Inflammatory macrophage treated with lipopolysaccharide for 4 hours (primary cell): ENCODE data around the gene WDR17.

Experiments
- DNase-seq: peaks from one replicate; pipeline ENCODE4 v3.0.0-alpha.2; 2020

The WDR17 gene

GRCh38 chr4:176065435-176066291 lies at the start of gene WDR17:
WDR17 (plus strand) TSS chr4:176065841; CDS start chr4:176111581, 45,740 bp downstream.
- DNase-seq: peak; percentile 77

DNA sequence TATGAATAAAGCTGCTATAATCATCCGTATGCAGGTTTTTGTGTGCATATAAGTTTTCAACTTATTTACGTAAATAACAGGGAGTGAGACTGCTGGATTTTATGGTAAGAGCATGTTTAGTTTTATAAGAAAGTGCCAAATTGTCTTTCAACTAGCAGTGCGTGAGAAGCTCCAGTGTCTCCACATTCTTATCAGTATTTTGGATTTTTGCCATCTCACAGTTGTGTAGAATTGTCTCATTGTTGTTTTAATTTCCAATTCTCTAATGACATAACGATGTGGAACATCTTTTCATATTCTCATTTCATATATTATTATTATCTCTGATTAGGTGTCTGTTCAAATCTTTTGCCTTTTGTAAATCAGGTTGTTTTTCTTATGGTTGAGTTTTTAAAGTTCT lies 49.0 kb upstream of the WDR17 start:
- DNase-seq: no peak

DNA sequence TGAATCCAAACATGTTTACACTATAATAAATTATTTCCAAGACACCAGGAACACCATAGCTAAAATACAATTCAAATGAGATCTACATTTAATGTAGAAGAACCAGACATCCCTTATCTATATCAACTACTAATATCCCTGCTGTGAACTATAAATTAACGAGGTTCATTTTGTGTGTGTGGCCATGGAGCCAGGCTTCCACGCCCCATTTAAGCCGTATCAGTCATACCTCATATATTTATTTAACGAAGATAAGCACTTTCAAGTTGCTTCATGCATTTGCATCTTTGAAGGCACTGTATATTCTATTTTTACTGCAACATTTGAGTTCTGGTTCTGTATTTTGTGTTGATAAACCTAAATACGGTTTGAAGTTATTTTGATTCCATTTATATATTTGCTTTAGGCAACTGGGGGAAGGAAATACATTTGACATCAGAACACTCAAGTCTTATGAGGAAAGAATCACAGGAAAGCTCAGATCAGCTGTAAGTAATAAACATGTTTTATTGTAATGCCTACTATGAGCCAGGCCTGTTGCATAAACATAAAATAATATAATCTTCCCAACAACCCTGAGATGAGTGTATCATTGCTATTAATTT lies 45.1 kb upstream of the WDR17 start:
- DNase-seq: no peak

DNA sequence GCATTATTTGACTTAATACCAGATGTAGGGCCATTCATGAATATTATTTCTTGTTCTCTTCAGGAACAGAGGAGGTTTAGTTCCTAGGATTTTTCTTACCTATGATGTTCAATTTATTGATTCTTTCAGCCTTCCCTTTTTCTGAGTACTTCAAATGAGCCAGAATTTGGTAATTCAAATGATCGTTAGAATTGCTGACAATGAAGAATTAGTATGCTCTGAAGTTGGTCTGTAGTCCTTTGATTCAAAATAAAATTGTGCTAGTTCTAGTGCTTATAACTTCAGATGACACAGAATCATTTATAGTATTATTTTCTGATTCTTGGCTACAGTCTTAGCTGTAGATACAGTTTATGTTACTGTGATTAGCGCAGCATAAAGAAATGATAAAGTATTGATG lies 35.2 kb upstream of the WDR17 start:
- DNase-seq: no peak

- DNase-seq: no peak
Observed at GRCh38 chr4:176031922-176032321, 33.7 kb upstream of the WDR17 start.

- DNase-seq: no peak
Observed at GRCh38 chr4:176032454-176032853, 33.2 kb upstream of the WDR17 start.

- DNase-seq: peak; percentile 43
Observed at GRCh38 chr4:176034499-176034898, 31.1 kb upstream of the WDR17 start.

DNA sequence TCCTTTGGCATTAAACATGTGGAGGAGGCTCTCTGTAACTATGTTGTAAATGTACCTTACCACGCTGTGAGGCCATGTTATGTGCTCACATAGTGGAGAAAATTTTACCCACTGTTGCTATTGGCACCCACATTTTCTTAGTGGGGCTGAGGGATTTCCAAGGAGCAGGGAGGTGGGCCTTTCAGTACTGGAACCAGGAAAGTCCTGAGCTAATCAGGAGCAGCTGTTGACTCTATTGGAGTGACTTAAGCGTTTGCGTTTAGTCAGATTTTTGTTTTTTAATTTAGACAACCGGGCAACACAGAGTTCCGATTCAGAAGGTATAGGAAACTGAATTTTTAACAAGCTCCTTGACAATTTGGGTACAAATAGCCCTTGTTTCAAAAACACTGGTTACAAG lies 30.7 kb upstream of the WDR17 start:
- no peak for DNase-seq

DNA sequence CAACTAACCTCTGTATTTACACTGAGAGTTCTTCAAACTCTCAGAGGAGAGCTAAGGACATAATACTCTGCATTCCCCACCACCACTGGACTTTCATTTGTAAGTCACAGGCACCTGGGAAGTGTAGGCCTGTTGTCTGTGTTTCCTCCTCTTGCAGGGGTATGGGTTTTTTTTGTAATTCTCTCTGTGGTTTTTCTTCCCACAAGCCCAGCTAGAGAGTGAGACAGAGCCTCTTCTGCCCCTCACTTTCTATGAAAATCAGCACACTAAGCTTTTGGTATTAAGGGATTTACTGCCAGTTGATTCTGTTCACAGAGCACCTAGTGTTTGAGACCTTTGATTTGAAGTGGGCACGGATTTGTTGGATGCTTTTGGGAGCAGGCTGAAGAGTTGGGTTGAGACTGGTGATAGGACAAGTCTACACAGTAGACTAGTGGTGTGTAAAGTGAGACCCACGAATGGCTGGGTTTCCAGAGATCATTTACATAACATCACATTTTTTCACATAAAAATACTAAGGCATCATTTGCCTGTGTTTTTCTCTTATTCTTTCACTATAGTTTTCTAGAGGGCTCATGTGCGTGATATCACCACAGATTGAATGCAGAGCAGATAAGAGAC lies 28.9 kb upstream of the WDR17 start:
- no peak for DNase-seq

DNA sequence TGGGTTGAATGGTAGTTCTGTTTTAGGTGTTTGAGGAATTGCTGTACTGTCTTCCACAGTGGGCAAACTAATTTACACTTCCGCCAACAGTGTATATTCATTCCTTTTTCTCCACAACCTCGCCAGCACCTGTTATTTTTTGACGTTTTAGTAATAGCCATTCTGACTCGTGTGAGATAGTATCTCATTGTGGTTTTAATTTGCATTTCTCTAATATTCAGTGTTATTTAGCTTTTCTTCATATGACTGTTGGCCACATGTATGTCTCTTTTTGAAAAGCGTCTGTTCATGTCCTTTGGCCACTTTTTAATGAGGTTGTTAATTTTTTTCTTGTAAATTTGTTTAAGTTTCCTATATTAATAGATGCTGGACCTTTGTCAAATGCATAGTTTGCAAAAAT lies 26.9 kb upstream of the WDR17 start:
- DNase-seq: no peak

DNA sequence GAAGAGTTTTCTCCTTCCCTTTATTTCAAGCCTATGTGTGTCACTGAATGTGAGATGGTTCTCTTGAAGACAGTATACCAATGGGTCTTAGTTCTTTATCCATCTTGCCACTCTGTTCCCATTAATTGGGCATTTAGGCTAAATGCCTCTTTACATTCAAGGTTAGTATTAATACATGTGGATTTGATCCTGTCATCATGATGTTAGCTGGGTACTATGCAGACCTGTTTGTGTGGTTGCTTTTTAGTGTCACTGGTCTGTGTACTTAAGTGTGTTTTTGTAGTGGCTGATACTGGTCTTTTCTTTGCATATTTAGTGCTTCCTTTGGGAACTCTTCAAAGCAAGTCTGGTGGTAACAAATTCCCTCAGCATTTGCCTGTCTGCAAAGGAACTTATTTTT lies 23.4 kb upstream of the WDR17 start:
- DNase-seq: no peak

DNA sequence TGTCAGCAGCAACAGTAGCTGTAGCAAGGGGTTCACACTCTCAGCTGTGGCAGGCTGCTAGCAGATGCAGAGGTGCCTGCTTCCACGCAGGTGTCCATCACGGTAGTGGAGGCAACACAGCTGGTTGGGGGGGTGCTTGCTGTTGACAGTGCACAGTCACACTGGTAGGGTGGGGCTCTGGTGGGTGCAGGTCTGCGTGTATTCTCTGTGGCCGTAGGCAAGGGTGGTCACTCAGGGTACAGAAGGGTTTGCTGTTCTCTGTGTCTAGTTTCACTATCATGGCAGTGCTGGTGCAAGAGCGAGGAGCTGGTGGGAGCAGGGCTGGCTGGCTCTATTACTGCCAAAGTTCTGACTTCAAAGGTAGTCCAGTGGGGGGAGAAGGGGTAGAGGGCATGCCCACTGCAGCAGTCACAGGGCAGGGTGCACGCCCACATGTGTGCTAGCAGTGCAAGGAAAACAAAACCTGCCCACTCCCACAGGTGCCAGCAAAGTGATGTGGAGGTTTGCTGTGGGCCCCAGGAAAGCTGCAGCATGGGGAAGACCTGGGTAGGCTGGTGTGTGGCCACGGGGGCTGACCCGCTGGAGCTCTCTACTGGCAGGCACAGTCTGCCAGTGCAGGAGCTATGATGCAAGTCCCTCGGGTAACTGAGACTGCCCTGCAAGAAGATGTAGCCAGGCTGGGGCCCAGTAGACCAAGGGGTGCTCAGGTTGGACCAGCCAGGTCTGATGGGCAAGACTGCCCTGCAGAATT lies 21.6 kb upstream of the WDR17 start:
- DNase-seq: no peak

GRCh38 chr4:176044589-176044951 lies 21.1 kb upstream of the WDR17 start:
- no peak for DNase-seq

- no peak for DNase-seq
Observed at GRCh38 chr4:176048631-176049030, 17.0 kb upstream of the WDR17 start.

GRCh38 chr4:176052744-176053143 lies 12.9 kb upstream of the WDR17 start:
- peak; percentile 55 for DNase-seq

DNA sequence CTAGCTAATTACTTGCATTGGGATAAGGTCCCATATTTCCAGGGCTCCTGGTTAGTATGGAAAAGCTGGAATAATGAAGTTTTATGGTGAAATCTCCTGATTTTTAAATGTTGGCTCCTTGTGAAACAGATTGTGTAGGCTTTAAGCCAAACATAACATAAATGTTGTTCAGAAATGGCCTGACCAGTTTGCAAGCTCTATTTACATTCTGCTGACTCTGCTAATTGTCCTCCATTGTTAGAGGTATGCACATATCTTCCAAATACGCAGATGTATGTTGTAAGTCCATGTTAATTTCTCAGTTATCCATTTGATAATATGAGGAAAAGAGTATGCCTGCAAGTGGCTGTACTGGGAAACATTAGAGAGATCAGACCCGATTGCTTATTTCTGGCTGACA lies 11.9 kb upstream of the WDR17 start:
- DNase-seq: no peak

DNA sequence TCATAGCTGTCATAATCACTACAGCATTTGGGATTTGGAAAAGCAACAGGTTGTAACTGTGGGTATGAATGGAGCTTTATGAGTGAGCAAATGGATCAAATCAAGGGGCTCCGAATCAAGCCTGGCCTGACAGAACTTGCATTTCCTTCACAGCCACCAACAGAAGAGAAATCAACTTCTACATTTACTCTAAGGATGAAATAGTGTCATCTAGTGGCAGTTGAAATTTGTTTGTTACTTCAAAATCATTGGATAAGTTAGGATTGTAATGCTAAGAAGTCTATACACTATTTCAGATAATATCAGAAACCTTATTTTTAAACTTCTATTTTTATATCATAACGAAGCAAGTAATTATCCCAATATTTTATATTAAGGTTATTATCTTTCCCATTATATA lies 10.7 kb upstream of the WDR17 start:
- no peak for DNase-seq

DNA sequence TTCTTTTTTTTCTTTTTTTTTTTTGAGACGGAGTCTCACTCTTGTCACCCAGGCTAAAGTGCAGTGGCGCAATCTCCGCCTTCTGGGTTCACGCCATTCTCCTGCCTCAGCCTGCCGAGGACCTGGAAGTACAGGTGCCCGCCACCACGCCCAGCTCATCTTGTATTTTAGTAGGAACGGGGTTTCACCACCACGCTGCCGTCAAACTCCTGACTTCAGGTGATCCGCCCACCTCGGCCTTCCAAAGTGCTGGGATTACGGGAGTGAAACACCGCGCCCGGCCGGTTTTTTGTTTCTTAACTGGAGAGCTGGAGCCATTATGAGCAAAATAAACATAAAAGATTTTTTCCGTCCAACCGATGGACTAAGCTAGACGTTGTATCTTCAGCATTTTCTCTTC lies 1.9 kb upstream of the WDR17 start:
- no peak for DNase-seq

- DNase-seq: no peak
Observed at GRCh38 chr4:176064539-176064938, 1.1 kb upstream of the WDR17 start.

DNA sequence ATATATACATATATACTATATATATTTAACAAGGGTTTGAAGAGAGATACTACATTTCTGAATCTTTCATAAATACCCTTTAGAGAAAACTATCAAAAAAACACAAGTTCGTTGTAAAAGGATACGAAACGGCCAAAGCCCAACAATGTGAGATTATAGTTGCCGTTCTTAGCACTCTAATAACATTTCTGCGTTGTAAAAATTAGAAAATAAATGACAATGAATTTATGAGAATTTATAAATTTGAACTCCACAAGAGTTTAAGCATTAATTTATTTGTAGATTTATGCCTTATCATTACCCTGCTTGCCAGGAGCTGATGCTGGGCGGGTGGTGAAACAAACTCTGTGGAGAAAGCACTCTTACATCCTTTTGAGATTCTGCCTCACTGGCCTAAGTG lies 1.1 kb downstream of the WDR17 start:
- DNase-seq: no peak

DNA sequence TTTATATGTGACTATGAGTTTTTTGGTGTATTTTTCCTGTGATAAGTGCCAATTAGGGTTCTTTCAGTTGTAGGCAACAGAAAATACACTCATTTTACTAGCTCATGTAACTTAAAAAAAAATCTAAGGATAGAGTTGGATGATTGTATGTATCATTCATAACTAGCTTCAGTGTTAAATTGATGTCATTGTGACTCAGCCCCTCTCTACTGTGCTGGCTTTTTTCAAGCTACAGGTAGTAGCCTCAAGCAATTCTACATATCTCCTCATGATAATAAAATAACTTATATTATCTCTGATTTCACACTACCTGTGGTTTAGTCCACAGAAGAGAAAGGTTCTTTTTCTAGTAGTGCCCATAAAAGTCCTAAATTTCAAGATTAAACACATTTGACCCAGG lies 11.9 kb downstream of the WDR17 start:
- DNase-seq: no peak

DNA sequence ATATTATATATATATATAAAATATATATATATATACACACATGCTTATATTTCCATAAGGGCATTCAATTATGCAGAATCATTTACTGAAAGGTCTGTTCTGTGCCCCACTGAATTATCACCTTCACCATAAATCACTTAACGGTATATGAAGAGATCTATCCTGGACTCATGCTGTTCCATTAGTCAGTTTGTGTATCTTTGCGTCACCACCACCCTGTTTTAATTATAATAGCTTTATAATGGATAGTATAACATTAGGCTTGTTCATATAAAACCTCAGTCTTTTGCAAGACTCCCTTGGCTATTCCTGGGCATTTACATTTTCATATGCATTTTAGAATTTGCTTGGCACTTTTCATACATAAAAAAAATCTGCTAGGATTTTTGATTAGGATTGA lies 19.1 kb downstream of the WDR17 start:
- no peak for DNase-seq

DNA sequence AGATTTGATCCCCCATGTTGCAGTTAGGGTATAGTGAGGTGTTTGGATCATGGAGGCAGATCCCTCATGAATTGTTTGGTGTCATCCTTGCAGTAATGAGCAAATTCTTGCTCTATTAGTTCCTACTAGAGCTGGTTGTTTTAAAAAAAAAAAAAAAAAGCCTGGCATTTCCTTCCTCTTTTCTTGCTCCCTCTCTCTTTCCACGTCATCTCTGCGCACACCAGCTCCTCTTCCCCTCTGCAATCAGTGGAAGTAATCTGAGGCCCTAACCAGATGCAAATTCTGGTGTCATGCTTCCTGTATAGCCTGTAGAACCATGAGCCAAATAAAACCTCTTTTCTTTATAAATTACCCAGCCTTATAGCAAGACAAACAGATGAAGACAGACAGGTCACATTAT lies 24.5 kb downstream of the WDR17 start:
- peak; percentile 80 for DNase-seq

DNA sequence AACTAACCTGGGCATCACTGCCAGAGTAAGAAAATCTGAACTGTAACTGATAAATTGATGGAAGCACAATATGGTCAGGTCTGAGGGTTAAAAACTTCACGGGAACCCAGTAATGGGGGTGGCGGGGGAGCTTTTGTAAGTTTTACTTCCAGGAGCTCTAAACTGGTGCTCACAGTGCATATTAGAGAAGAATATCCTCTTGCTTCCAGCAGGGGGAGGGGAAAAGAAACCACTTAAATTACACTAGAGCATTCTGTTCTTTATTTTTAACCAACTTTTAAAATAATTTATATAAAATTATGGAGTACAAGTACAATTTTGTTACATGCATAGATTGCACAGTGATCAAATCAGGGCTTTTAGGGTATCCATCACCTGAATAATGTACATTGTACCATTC lies 33.7 kb downstream of the WDR17 start:
- no peak for DNase-seq
